Measurements from ENCODE around the gene MACF1.
"Not testable (repeated sequence)": the region's sequence is repeated elsewhere in the genome, so short reads cannot be mapped to it uniquely, and the experiment has no call there.

MACF1 gene

DNA sequence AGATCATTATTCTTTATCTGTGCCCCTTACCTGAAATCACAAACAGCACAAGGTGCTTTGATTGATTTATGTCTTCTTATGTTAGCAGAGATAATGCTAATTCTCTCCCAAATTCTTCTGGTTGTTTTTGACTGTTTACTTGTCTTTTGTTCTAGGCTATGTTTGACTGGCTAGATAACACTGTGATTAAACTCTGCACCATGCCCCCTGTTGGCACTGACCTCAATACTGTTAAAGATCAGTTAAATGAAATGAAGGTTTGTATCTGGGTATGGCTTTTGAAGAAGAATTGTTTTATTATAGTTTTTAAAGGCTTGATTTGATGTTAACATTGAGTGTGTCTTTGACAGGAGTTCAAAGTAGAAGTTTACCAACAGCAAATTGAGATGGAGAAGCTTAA is 237.3 kb downstream of the MACF1 start:
- peaks cover 69% of the 10 kb centered on the region for H3K36me3 ChIP-seq (ENCODE audit: control insufficient read depth, insufficient read depth, low read length)
- H3K4me1 ChIP-seq (ENCODE audit: control insufficient read depth, insufficient read depth, low read length), result no peaks in the 10 kb centered on the region
- H3K27me3 ChIP-seq (ENCODE audit: control insufficient read depth, insufficient read depth, low read length, poor library complexity, severe bottlenecking), result no peaks in the 10 kb centered on the region
- no peak overlapping the region for H3K27ac ChIP-seq (ENCODE audit: insufficient read depth, low read depth, low read length, poor library complexity, severe bottlenecking)
- H3K9me3 ChIP-seq (ENCODE audit: control insufficient read depth, low read length), result no peaks in the 10 kb centered on the region
- H3K4me3 ChIP-seq (ENCODE audit: insufficient read depth, low read depth, low read length), result no peak overlapping the region

DNA sequence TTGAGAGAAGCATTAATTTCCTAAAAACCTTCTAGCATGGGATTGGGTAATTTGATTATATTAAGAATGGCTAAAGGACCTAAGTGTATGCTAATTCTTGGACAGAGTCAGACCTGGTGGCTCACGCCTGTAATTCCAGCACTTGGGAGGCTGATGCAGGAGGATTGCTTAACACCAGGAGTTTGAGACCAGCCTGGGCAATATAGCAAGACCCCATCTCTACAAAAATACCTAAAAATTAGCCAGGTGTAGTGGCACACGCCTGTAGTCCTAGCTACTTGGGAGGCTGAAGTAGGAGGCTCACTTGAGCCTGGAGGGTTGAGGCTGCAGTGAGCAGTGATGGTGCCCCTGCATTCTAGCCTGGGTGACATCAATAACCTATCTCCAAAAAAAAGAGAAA is 241.1 kb downstream of the MACF1 start:
- H3K27ac ChIP-seq (ENCODE audit: insufficient read depth, low read depth, low read length, poor library complexity, severe bottlenecking), result no peak overlapping the region
- H3K9me3 ChIP-seq (ENCODE audit: control insufficient read depth, low read length), result no peaks in the 10 kb centered on the region
- peaks cover 79% of the 10 kb centered on the region for H3K36me3 ChIP-seq (ENCODE audit: control insufficient read depth, insufficient read depth, low read length)
- no peaks in the 10 kb centered on the region for H3K4me1 ChIP-seq (ENCODE audit: control insufficient read depth, insufficient read depth, low read length)
- H3K4me3 ChIP-seq (ENCODE audit: insufficient read depth, low read depth, low read length), result no peak overlapping the region
- H3K27me3 ChIP-seq (ENCODE audit: control insufficient read depth, insufficient read depth, low read length, poor library complexity, severe bottlenecking), result no peaks in the 10 kb centered on the region
- whole genome bisulfite sequencing, 2 experiments, result 88 to 94% methylated on average over 2 of the region's 2 CpGs

DNA sequence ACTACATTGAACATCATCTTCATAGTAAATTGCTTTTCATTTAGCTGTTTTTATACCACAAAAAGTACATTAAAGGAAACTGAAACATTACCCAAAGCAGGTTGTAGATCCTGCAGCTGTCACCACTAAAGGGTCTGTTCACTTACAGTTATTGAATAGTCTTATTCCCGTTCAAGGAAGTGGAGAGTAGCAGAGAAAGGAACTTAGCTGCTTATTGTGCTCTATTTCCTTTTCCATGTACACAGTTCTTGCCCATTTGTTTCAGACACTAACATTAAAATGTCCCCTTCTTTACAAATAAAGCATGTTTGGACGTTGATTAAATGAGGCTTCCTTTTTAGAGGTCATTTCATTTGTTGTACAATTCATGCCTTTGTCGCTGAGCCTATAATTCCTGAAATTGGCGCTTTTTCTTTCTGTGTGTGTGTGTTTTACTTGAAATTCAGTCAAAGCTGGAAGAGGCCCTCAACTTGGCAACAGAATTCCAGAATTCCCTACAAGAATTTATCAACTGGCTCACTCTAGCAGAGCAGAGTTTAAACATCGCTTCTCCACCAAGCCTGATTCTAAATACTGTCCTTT is 242.6 kb downstream of the MACF1 start:
- H3K4me3 ChIP-seq (ENCODE audit: insufficient read depth, low read depth, low read length), result no peak overlapping the region
- no peaks in the 10 kb centered on the region for H3K9me3 ChIP-seq (ENCODE audit: control insufficient read depth, low read length)
- H3K27me3 ChIP-seq (ENCODE audit: control insufficient read depth, insufficient read depth, low read length, poor library complexity, severe bottlenecking), result no peaks in the 10 kb centered on the region
- no peak overlapping the region for H3K27ac ChIP-seq (ENCODE audit: insufficient read depth, low read depth, low read length, poor library complexity, severe bottlenecking)
- peaks cover 81% of the 10 kb centered on the region for H3K36me3 ChIP-seq (ENCODE audit: control insufficient read depth, insufficient read depth, low read length)
- no peaks in the 10 kb centered on the region for H3K4me1 ChIP-seq (ENCODE audit: control insufficient read depth, insufficient read depth, low read length)
- WGBS, 2 experiments, result 93 to 96% methylated on average over 5 of the region's 5 CpGs

DNA sequence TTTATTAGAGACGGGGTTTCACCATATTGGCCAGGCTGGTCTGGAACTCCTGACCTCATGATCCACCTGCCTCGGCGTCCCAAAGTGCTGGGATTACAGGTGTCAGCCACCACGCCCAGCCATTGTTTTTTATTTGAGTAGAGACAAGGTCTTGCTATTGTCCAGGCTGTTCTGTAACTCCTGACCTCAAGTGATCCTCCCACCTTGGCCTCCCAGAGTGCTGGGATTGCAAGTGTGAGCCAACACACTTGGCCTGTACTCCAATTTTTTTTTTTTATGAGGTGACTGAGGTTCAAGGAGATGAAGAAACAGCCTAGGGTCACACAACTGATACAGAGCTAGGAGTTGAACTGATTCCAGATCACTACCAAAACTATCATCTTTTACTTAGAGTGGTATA is 245.5 kb downstream of the MACF1 start:
- not testable (repeated sequence) for H3K27ac ChIP-seq (ENCODE audit: insufficient read depth, low read depth, low read length, poor library complexity, severe bottlenecking); H3K9me3 ChIP-seq (ENCODE audit: control insufficient read depth, low read length); H3K27me3 ChIP-seq (ENCODE audit: control insufficient read depth, insufficient read depth, low read length, poor library complexity, severe bottlenecking); H3K4me1 ChIP-seq (ENCODE audit: control insufficient read depth, insufficient read depth, low read length); H3K4me3 ChIP-seq (ENCODE audit: insufficient read depth, low read depth, low read length)
- peaks cover 76% of the 10 kb centered on the region for H3K36me3 ChIP-seq (ENCODE audit: control insufficient read depth, insufficient read depth, low read length)
- 94 to 98% methylated on average over 4 of the region's 4 CpGs for WGBS, 2 experiments

DNA sequence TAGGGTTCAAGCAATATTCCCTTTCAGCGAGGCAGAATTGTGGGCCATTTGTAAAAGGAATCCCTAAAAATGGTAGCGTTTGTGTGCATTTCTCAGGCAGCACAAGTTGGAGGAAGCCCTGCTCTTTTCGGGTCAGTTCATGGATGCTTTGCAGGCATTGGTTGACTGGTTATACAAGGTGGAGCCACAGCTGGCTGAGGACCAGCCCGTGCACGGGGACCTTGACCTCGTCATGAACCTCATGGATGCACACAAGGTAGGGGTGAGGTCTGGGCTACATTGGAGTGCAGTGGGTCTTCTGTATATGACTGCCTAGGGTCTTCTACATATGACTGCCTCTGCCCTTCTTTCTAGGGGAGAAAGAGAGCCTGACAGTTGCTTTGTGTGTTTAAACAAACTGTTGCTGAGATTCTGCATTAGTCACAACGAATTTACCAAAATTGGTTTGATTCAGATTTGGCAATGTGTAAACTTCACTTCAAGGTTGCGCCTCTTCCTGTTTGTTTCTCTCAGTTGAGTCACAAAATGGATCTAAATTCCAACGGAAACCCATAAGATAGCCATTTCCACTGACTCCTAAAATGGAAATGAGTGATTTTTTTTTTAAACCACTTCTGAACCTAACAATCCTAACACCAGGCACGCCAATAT is 246.6 kb downstream of the MACF1 start:
- Histone ChIP-seq H3K27me3 (ENCODE audit: control insufficient read depth, insufficient read depth, low read length, poor library complexity, severe bottlenecking) (no peaks in the 10 kb centered on the region), H3K9me3 (ENCODE audit: control insufficient read depth, low read length) (no peaks in the 10 kb centered on the region), H3K4me1 (ENCODE audit: control insufficient read depth, insufficient read depth, low read length) (no peaks in the 10 kb centered on the region), H3K4me3 (ENCODE audit: insufficient read depth, low read depth, low read length) (no peak overlapping the region), H3K36me3 (ENCODE audit: control insufficient read depth, insufficient read depth, low read length) (peaks cover 74% of the 10 kb centered on the region), H3K27ac (ENCODE audit: insufficient read depth, low read depth, low read length, poor library complexity, severe bottlenecking) (no peak overlapping the region)
- 92 to 97% methylated on average over 9 to 10 of the region's 10 CpGs for WGBS, 2 experiments

DNA sequence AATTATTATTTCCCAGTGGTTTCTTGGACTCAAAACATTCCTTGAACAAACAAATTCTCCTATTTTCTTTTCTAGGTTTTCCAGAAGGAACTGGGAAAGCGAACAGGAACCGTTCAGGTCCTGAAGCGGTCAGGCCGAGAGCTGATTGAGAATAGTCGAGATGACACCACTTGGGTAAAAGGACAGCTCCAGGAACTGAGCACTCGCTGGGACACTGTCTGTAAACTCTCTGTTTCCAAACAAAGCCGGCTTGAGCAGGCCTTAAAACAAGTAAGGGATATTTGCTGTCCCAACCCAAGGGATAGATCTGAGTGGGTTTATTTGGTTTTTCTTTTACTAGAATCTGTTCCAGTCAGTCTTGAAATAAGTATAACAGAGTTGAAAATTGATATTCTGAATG is 247.6 kb downstream of the MACF1 start:
- Histone ChIP-seq H3K4me3 (ENCODE audit: insufficient read depth, low read depth, low read length) (no peak overlapping the region), H3K36me3 (ENCODE audit: control insufficient read depth, insufficient read depth, low read length) (peaks cover 77% of the 10 kb centered on the region)
- WGBS, 2 experiments, result 95 to 97% methylated on average over 7 of the region's 7 CpGs

DNA sequence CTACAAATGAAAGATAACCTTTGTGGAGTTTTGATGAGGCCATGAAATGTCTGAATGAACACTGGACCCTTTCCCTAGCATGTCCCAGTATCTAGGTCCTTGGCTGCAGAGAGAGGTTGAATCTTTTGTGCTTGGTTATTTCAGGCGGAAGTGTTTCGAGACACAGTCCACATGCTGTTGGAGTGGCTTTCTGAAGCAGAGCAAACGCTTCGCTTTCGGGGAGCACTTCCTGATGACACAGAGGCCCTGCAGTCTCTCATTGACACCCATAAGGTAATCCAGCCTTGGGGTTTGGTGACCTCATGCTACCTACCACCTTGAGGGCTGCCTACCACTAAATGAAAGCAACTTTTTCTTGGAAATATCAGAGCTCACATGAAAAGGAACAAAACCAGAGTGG is 248.0 kb downstream of the MACF1 start:
- H3K27me3 ChIP-seq (ENCODE audit: control insufficient read depth, insufficient read depth, low read length, poor library complexity, severe bottlenecking), result no peaks in the 10 kb centered on the region
- no peak overlapping the region for H3K27ac ChIP-seq (ENCODE audit: insufficient read depth, low read depth, low read length, poor library complexity, severe bottlenecking)
- H3K4me3 ChIP-seq (ENCODE audit: insufficient read depth, low read depth, low read length), result no peak overlapping the region
- 94 to 95% methylated on average over 5 of the region's 5 CpGs for WGBS, 2 experiments
- peaks cover 77% of the 10 kb centered on the region for H3K36me3 ChIP-seq (ENCODE audit: control insufficient read depth, insufficient read depth, low read length)
- no peaks in the 10 kb centered on the region for H3K4me1 ChIP-seq (ENCODE audit: control insufficient read depth, insufficient read depth, low read length)
- H3K9me3 ChIP-seq (ENCODE audit: control insufficient read depth, low read length), result no peaks in the 10 kb centered on the region

More for the DNA sequence above, 247.6 kb downstream of the MACF1 start:
- Histone ChIP-seq H3K27me3 (ENCODE audit: control insufficient read depth, insufficient read depth, low read length, poor library complexity, severe bottlenecking) (no peaks in the 10 kb centered on the region), H3K9me3 (ENCODE audit: control insufficient read depth, low read length) (no peaks in the 10 kb centered on the region), H3K27ac (ENCODE audit: insufficient read depth, low read depth, low read length, poor library complexity, severe bottlenecking) (no peak overlapping the region), H3K4me1 (ENCODE audit: control insufficient read depth, insufficient read depth, low read length) (no peaks in the 10 kb centered on the region)

DNA sequence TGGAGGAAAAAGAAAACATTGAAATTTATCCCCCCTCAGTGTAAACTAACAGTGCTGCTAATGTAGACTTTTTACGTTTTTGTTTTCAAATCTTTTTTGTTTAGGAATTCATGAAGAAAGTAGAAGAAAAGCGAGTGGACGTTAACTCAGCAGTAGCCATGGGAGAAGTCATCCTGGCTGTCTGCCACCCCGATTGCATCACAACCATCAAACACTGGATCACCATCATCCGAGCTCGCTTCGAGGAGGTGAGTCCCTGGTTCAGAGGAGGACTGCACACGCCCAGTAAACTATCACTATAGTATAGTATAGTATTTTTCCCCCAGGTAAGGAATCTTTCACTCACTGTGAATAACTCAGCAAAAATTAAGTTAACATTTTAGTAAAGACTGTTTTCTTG is 249.1 kb downstream of the MACF1 start:
- Histone ChIP-seq H3K27ac (ENCODE audit: insufficient read depth, low read depth, low read length, poor library complexity, severe bottlenecking) (no peak overlapping the region), H3K4me3 (ENCODE audit: insufficient read depth, low read depth, low read length) (no peak overlapping the region), H3K36me3 (ENCODE audit: control insufficient read depth, insufficient read depth, low read length) (peaks cover 77% of the 10 kb centered on the region), H3K27me3 (ENCODE audit: control insufficient read depth, insufficient read depth, low read length, poor library complexity, severe bottlenecking) (no peaks in the 10 kb centered on the region), H3K4me1 (ENCODE audit: control insufficient read depth, insufficient read depth, low read length) (no peaks in the 10 kb centered on the region), H3K9me3 (ENCODE audit: control insufficient read depth, low read length) (no peaks in the 10 kb centered on the region)
- 96 to 100% methylated on average over 7 of the region's 8 CpGs for WGBS, 2 experiments

DNA sequence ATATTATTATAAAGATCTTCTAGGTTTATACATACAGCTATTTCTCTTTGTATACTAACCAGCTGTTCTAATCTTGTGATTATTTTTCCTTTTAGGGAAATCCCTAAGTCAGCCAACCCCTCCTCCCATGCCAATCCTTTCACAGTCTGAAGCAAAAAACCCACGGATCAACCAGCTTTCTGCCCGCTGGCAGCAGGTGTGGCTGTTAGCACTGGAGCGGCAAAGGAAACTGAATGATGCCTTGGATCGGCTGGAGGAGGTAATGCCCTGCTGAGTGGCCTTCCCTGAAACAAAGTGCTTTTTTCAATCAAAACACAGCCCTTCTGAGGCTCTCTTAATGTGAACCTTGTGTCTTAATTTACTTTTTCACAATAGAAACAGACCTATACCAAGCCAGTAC is 254.5 kb downstream of the MACF1 start:
- peaks cover 81% of the 10 kb centered on the region for H3K36me3 ChIP-seq (ENCODE audit: control insufficient read depth, insufficient read depth, low read length)
- no peak overlapping the region for H3K4me3 ChIP-seq (ENCODE audit: insufficient read depth, low read depth, low read length)
- no peaks in the 10 kb centered on the region for H3K27me3 ChIP-seq (ENCODE audit: control insufficient read depth, insufficient read depth, low read length, poor library complexity, severe bottlenecking)
- no peak overlapping the region for H3K27ac ChIP-seq (ENCODE audit: insufficient read depth, low read depth, low read length, poor library complexity, severe bottlenecking)
- H3K9me3 ChIP-seq (ENCODE audit: control insufficient read depth, low read length), result no peaks in the 10 kb centered on the region
- no peaks in the 10 kb centered on the region for H3K4me1 ChIP-seq (ENCODE audit: control insufficient read depth, insufficient read depth, low read length)
- 93 to 96% methylated on average over 4 of the region's 4 CpGs for WGBS, 2 experiments

DNA sequence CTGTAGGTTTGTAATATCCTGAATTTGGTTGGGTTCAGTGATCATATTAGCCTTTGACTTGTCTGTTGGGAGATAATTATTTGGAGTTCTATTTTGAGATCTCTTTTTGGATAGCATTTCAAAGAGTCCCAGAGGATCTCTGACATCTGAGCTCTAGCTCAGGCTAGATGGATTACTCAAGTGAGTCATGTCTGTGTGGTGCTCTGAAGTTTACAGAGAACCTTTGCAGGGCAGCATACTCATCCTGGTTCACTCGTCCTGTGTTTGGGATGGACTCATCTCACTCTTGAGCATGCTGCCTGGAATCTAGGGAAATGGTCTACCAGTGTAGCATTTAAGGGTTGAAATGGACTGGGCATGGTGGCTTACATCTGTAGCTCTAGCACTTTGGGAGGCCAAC is 257.6 kb downstream of the MACF1 start:
- peaks cover 82% of the 10 kb centered on the region for H3K36me3 ChIP-seq (ENCODE audit: control insufficient read depth, insufficient read depth, low read length)
- no peak overlapping the region for H3K4me3 ChIP-seq (ENCODE audit: insufficient read depth, low read depth, low read length)
- no peak overlapping the region for H3K27ac ChIP-seq (ENCODE audit: insufficient read depth, low read depth, low read length, poor library complexity, severe bottlenecking)
- no peaks in the 10 kb centered on the region for H3K9me3 ChIP-seq (ENCODE audit: control insufficient read depth, low read length)
- 93 to 100% methylated on average over 1 of the region's 1 CpG for WGBS, 2 experiments
- H3K4me1 ChIP-seq (ENCODE audit: control insufficient read depth, insufficient read depth, low read length), result no peaks in the 10 kb centered on the region
- H3K27me3 ChIP-seq (ENCODE audit: control insufficient read depth, insufficient read depth, low read length, poor library complexity, severe bottlenecking), result no peaks in the 10 kb centered on the region
